Common myeloid progenitor, CD34-positive (primary cell): Measurements from ENCODE around the gene MAGOHB.

ENCODE experiments used
- CTCF ChIA-PET: fragments of 350-600 bp; sonication (Branson Sonifier 250); formaldehyde crosslinking; loops from one replicate; lab custom pipeline; 2021; ENCODE audit warnings: antibody characterized with exemption; lab: Charles Lee
- POLR2A ChIA-PET: fragments of 350-600 bp; sonication (Branson Sonifier 250); formaldehyde crosslinking; loops from one replicate; lab custom pipeline; 2021; ENCODE audit warnings: antibody characterized with exemption; lab: Charles Lee
- DNase-seq, 3 donors: peaks; one replicate each; pipeline versions ENCODE4 v3.0.0 to v3.0.0-alpha.2; 2013
- H3K27ac ChIP-seq, 2 experiments: 1 replicate in 1 of 2; 2 replicates in 1 of 2; pipeline ENCODE4 v1.7.0; 2013; ENCODE audit warnings: inconsistent platforms in 2 of 2, low read length in 2 of 2, mild to moderate bottlenecking in 2 of 2, low read depth in 1 of 2, moderate library complexity in 1 of 2; ENCODE audit not compliant: severe bottlenecking in 2 of 2, insufficient read depth in 1 of 2, poor library complexity in 1 of 2
- H3K27me3 ChIP-seq, 5 experiments: replicated peaks in 2 of 5; 1 replicate in 3 of 5; 2 replicates in 2 of 5; pipeline versions ENCODE4 v1.6.1 to v1.7.0; 2013; ENCODE audit warnings: low read length in 4 of 5, mild to moderate bottlenecking in 2 of 5, moderate library complexity in 2 of 5, inconsistent platforms in 1 of 5; ENCODE audit not compliant: insufficient read depth in 5 of 5, control insufficient read depth in 4 of 5
- H3K36me3 ChIP-seq, 4 experiments: 1 replicate in 2 of 4; 2 replicates in 2 of 4; pipeline versions ENCODE4 v1.6.1 to v1.7.0; 2013; ENCODE audit warnings: low read length in 3 of 4, control low read depth in 1 of 4, mild to moderate bottlenecking in 1 of 4; ENCODE audit not compliant: control insufficient read depth in 4 of 4, insufficient read depth in 4 of 4
- H3K4me1 ChIP-seq, 4 experiments: 1 replicate in 3 of 4; 2 replicates in 1 of 4; pipeline versions ENCODE4 v1.6.1 to v1.7.1; 2013; ENCODE audit warnings: low read length in 3 of 4, mild to moderate bottlenecking in 3 of 4, control low read depth in 1 of 4, inconsistent platforms in 1 of 4, moderate library complexity in 1 of 4; ENCODE audit not compliant: control insufficient read depth in 4 of 4, insufficient read depth in 4 of 4; ENCODE audit errors: control extremely low read depth in 1 of 4
- H3K4me3 ChIP-seq, 7 experiments: 1 replicate in 4 of 7; 2 replicates in 3 of 7; pipeline versions ENCODE4 v1.5.1 to v1.7.0; 2013; ENCODE audit warnings: mild to moderate bottlenecking in 7 of 7, low read length in 6 of 7, moderate library complexity in 6 of 7, inconsistent platforms in 2 of 7, low read depth in 2 of 7, control low read depth in 1 of 7; ENCODE audit not compliant: insufficient read depth in 4 of 7, control insufficient read depth in 1 of 7; ENCODE audit errors: extremely low read depth in 1 of 7
- H3K9me3 ChIP-seq, 5 experiments: 1 replicate in 4 of 5; 2 replicates in 1 of 5; pipeline versions ENCODE4 v1.6.1 to v1.7.1; 2013; ENCODE audit warnings: low read length in 4 of 5, mild to moderate bottlenecking in 2 of 5, inconsistent platforms in 1 of 5, low read depth in 1 of 5, moderate library complexity in 1 of 5; ENCODE audit not compliant: control insufficient read depth in 4 of 5, insufficient read depth in 2 of 5; ENCODE audit errors: control extremely low read depth in 1 of 5
- WGBS: methylation state at CpG from one replicate; pipeline ENCODE4 v1.1.5; 2013; ENCODE audit not compliant: insufficient coverage; 5-methylcytosine and 5-hydroxymethylcytosine counted together

The MAGOHB gene

GRCh38 chr12:10632226-10632625 is 18.8 kb upstream of the MAGOHB start:
- Histone ChIP-seq H3K27me3 (no peaks in the 10 kb centered on the region), H3K36me3 (peaks cover 4 to 30% (median 6%) of the 10 kb centered on the region in 4 experiments), H3K4me1 (peaks cover 0 to 10% (median 3%) of the 10 kb centered on the region in 4 experiments), H3K9me3 (no peaks in the 10 kb centered on the region), H3K27ac (no peak overlapping the region), H3K4me3 (no peak overlapping the region)
- ChIA-PET POLR2A (no interaction called here), CTCF (no interaction called here)
- DNase-seq = no peak

- peaks cover 4 to 36% (median 18%) of the 10 kb centered on the region in 4 experiments for H3K36me3 ChIP-seq
- H3K4me1 ChIP-seq = no peaks in the 10 kb centered on the region
- POLR2A ChIA-PET = no interaction called here
- WGBS = 100% methylated on average over 2 of the region's 3 CpGs
- H3K4me3 ChIP-seq = no peak overlapping the region
- no peak for DNase-seq
- H3K9me3 ChIP-seq = no peaks in the 10 kb centered on the region
- H3K27me3 ChIP-seq = no peaks in the 10 kb centered on the region
- CTCF ChIA-PET = no interaction called here
- no peak overlapping the region for H3K27ac ChIP-seq
Measured at GRCh38 chr12:10624605-10625004, 11.2 kb upstream of the MAGOHB start.

GRCh38 chr12:10623131-10623530 is 9.7 kb upstream of the MAGOHB start:
- ChIA-PET CTCF (no interaction called here), POLR2A (interaction anchor here (0.5 kb wide), 1 partner anchor 8 kb away, joined by 3 read pairs; no protein-coding TSS in a partner anchor)
- no peaks in the 10 kb centered on the region for H3K27me3 ChIP-seq
- H3K4me1 ChIP-seq = no peaks in the 10 kb centered on the region
- DNase-seq = no peak
- no peak overlapping the region for H3K27ac ChIP-seq
- H3K9me3 ChIP-seq = no peaks in the 10 kb centered on the region
- H3K36me3 ChIP-seq = peaks cover 4 to 31% (median 17%) of the 10 kb centered on the region in 4 experiments
- no peak overlapping the region for H3K4me3 ChIP-seq

- Histone ChIP-seq H3K4me3 (no peak overlapping the region), H3K9me3 (no peaks in the 10 kb centered on the region), H3K27me3 (no peaks in the 10 kb centered on the region), H3K4me1 (no peaks in the 10 kb centered on the region), H3K36me3 (peaks cover 4 to 31% (median 14%) of the 10 kb centered on the region in 4 experiments), H3K27ac (no peak overlapping the region)
- no peak for DNase-seq
- POLR2A ChIA-PET = no interaction called here
- CTCF ChIA-PET = no interaction called here
- WGBS = no CpG with 5 or more reads among the region's 1 CpG
Measured at GRCh38 chr12:10621278-10621677, 7.9 kb upstream of the MAGOHB start.

GRCh38 chr12:10620078-10620779 is 6.8 kb upstream of the MAGOHB start:
- ChIA-PET POLR2A (no interaction called here), CTCF (no interaction called here)
- no peaks in the 10 kb centered on the region for H3K4me1 ChIP-seq
- H3K27me3 ChIP-seq = no peaks in the 10 kb centered on the region
- no peak overlapping the region for H3K4me3 ChIP-seq
- no peak overlapping the region for H3K27ac ChIP-seq
- DNase-seq = no peak
- peaks cover 4 to 31% (median 14%) of the 10 kb centered on the region in 4 experiments for H3K36me3 ChIP-seq
- 86% methylated on average over 7 of the region's 10 CpGs for WGBS
- H3K9me3 ChIP-seq = no peaks in the 10 kb centered on the region

- no peak overlapping the region for H3K27ac ChIP-seq
- H3K4me1 ChIP-seq = peaks cover 0 to 7% (median 6%) of the 10 kb centered on the region in 4 experiments
- ChIA-PET POLR2A (interaction anchor here (0.6 kb wide), 1 partner anchor 52 kb away, joined by 4 read pairs; no protein-coding TSS in a partner anchor), CTCF (interaction anchor here (0.9 to 1.6 kb wide), 2 partner anchors 10 to 287 kb away, joined by 3 to 4 read pairs; no protein-coding TSS in a partner anchor)
- H3K4me3 ChIP-seq = no peak overlapping the region
- DNase-seq = peak in 2 of 3 donors; percentile 13 to 26
- no CpG with 5 or more reads among the region's 5 CpGs for WGBS
- H3K36me3 ChIP-seq = peaks cover 4 to 22% (median 8%) of the 10 kb centered on the region in 4 experiments
- H3K9me3 ChIP-seq = no peaks in the 10 kb centered on the region
- no peaks in the 10 kb centered on the region for H3K27me3 ChIP-seq
Measured at GRCh38 chr12:10618338-10618987, 5.1 kb upstream of the MAGOHB start.

GRCh38 chr12:10617863-10618262 is 4.5 kb upstream of the MAGOHB start:
- no peak overlapping the region for H3K4me3 ChIP-seq
- CTCF ChIA-PET = interaction anchor here (0.9 to 1.6 kb wide), 2 partner anchors 9 to 286 kb away, joined by 3 to 4 read pairs; no protein-coding TSS in a partner anchor
- WGBS = 100% methylated on average over 4 of the region's 6 CpGs

More at GRCh38 chr12:10617863-10618262, 4.5 kb upstream of the MAGOHB start:
- POLR2A ChIA-PET = no interaction called here
- Histone ChIP-seq H3K27me3 (no peaks in the 10 kb centered on the region), H3K9me3 (no peaks in the 10 kb centered on the region), H3K4me1 (peaks cover 3 to 9% (median 7%) of the 10 kb centered on the region in 4 experiments), H3K27ac (no peak overlapping the region), H3K36me3 (peaks cover 4 to 19% (median 8%) of the 10 kb centered on the region in 4 experiments)
- DNase-seq = no peak
